Stimulated activated CD4-positive, alpha-beta T cell treated with anti-CD3 and anti-CD28 coated beads, Interleukin-15, amount 100 ng/mL, for 24 hours (primary cell): ENCODE measurements around the gene MICU1.
"Not testable (repeated sequence)": the region's sequence is repeated elsewhere in the genome, so short reads cannot be mapped to it uniquely, and the experiment has no call there.

Experiments used
- DNase-seq: peaks from one replicate; pipeline ENCODE4 v3.0.0-alpha.2; 2020

Gene MICU1

DNA sequence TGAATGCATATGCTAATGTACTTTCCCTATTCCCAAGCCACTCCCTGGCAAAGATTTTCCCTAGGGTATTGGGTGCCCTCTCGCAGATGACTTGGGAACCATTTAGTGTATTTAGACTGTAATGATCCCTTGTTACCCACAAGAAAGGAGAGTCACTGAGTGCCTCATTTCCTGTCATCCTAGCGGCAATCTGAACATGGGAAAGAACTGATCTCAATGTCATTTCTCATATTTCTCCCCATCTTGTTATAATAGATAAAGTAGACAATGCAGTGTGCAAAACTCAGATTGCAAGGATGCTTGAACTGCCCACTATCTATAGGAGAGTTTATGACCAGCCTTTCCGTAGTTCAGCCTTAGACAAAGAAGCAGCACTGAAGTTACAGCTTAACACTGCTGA lies 123.3 kb downstream of the MICU1 start:
- no peak for DNase-seq

DNA sequence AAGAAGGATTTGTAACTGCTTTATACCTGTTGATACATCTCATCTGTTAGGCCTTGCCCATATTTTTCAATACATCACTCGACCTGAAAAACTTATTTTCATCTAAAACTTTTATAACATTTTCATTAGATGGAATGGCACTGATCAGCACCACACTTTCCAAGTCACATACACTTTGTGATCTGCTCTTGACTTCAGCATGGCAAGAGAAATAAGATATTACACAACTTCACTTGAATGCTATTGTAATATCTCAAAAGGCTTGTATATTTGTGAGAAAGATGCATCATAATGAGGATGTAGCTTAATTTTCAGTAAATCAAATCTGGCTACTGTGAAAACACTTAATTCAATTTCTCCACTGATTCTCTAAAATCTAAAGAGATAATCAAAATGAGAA lies 126.2 kb downstream of the MICU1 start:
- no peak for DNase-seq

DNA sequence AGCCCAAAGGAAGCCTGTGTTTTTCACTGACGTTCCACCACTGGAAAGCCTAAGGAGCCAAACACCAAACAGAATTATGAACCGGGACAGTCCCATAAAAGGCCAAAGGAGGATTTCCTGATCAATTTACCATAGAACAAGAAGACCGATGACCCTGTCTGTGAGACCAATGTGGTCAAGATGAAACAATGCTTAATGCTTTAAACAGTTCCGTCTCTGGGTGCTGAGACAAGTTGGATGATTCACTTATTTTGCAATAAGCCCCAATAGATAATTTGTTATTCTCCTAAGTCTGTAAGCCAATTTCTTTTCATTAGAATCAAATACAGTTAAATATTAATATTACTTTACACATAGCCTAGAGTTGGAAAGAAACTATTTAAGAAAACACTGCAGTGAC lies 134.9 kb downstream of the MICU1 start:
- DNase-seq = no peak

GRCh38 chr10:72487521-72487920 lies 138.4 kb downstream of the MICU1 start:
- DNase-seq = no peak

GRCh38 chr10:72487116-72487515 lies 138.8 kb downstream of the MICU1 start:
- DNase-seq = no peak

DNA sequence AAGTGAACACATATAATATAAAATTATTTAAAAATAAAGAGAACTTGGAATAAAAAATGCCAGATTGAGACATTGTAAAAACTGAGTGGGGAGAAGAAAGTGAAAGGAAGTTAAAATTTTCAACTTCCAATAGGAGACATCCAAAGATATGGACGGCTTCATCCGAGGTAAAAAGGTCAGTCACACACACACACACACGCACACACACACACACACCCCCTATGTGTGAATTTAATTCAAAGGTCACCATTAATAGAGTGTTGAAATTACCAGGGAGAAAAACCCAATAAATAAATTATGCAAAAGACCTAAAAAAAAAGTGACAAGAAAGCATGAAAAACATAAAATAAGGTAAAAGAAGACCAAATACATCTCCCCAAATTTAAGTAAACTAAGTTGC lies 140.2 kb downstream of the MICU1 start:
- no peak for DNase-seq

GRCh38 chr10:72484521-72484920 lies 141.4 kb downstream of the MICU1 start:
- no peak for DNase-seq

- DNase-seq = no peak
These were observed 142.4 kb downstream of the MICU1 start for GRCh38 chr10:72483471-72483870.

- DNase-seq = no peak
These were observed 145.0 kb downstream of the MICU1 start for GRCh38 chr10:72480861-72481260.

DNA sequence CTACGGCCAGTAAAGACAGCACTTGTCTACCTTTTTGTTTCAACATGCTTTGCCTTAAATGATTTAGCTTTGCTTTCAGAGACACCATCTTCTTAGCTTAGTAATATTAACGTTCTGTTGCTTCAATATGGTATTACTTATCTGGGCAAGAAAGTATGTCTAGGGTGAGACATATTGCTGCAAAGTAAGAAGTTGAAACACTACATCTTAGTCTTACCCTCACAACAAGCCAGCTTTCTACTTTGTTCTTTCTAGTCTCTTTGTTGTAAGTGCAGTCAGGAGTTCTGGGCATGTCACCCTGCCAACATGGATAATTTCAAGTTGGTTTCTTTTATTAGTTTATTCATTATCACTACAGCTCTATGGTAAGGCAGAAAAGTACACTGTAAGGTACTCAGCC lies 148.4 kb downstream of the MICU1 start:
- no peak for DNase-seq

GRCh38 chr10:72472306-72472705 lies 153.6 kb downstream of the MICU1 start:
- DNase-seq = no peak

DNA sequence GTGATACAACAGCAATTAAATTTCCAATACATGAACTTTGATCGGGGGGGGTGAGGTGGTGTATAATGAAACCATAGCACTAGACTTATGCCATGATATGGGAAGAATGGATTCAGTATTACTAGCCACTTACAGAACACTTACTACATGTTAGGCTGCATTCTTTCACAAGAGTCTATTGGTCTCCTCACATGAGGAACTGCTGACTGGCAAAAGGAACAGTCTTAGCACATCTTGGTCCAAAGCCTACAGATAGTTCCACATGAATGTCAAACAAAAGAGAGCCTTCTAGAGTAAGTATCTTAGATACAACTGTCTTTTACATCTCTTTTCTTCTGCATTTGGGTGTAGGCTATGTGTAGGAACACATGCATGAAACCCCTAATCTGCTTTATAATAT lies 155.2 kb downstream of the MICU1 start:
- no peak for DNase-seq

DNA sequence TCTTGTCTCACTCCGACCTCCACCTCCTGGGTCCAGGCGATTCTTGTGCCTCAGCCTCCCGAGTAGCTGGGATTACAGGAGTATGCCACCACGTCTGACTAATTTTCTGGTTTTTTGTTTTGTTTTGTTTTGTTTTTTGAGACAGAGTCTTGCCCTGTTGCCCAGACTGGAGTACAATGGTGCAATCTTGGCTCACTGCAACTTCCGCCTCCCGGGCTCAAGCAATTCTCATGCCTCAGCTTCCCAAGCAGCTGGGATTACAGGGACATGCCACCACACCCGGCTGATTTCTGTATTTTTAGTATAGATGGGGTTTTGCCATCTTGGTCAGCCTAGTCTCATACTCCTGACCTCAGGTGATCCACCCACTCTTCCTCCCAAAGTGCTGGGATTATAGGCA lies 158.8 kb downstream of the MICU1 start:
- DNase-seq = not testable (repeated sequence)

GRCh38 chr10:72466018-72466417 lies 159.9 kb downstream of the MICU1 start:
- DNase-seq = no peak

DNA sequence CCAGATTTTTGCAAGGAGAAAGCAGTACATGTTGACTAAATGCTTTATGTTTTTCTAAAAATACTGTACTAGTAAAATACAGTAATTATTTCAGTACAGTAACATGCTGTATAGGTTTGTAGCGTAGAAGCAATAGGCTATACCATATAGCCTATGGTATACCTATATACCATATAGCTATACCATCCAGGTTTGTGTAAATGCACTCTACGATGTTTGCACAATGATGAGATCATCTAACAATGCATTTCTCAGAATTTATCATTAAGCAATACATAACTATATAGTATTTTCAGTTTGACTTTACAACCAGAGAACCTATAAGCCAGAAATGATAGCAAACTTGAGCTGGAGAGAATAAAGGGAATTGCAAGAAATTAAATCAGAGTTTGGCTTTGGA lies 161.4 kb downstream of the MICU1 start:
- DNase-seq = no peak

GRCh38 chr10:72462261-72462660 lies 163.6 kb downstream of the MICU1 start:
- no peak for DNase-seq

DNA sequence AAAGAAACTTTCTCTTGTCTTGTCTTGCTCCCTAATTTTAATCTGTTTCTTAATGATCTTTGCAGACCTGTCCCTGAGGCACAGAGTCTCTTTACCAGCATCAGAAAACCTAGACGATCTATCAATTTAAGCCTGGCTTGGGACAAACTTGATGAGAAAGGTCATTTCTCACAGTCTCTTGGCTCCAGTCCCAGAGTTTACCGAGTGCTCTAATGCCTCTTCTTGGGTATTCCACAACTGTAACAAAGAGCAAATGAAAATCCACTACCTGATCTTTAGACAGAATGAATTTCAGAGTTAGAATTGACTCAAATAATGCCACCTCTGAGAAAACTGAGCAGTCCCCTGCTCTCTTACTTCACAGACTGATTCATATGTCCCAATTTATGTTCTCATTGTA lies 164.8 kb downstream of the MICU1 start:
- no peak for DNase-seq

DNA sequence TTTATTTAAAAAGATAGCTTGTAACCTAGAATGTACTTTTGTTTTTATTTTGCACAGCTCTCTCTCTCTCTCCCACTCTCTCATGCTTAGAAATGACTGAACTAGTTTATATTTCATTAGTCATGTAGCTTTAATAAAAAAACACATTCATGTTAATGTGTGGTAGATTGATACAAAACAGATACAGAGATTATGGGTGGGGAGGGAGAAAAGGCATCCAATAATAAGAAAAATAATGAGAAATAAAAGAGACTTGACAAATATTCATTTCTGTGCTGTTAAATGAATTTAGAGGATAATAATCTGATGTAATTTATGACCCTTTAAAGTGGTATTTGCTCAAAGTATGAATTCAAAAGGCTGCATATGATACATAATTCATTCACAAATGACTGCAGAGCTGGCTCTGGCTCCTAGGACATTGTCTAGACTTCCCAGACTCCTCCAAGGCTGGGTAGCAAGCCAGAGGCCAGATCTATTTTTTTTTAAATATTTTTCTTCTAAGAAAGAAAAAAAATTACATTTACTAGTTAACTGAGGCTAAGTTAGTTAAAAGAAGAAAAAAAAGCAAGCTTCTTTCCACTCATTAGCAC lies 165.5 kb downstream of the MICU1 start:
- DNase-seq = no peak

DNA sequence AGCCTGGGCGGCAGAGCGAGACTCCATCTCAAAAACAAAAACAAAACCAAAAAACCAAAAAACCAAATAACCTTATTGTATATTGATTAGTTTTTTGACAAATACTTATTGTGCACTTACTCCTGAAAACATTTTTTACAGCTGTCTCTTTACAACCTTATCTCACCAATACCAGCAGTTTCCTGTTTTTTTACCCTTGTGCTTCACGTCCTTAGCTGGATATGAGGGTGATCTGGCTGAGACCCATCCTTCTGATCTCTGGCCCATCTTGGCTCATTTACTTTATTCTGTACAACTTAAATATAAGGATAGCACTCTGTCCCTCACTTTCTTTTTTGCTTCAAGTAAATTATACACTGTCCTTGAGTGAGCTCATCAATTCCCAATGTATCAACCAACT lies 166.6 kb downstream of the MICU1 start:
- no peak for DNase-seq

GRCh38 chr10:72455889-72456595 lies 169.8 kb downstream of the MICU1 start:
- no peak for DNase-seq

- DNase-seq = no peak
These were observed 175.9 kb downstream of the MICU1 start for GRCh38 chr10:72449941-72450441.

DNA sequence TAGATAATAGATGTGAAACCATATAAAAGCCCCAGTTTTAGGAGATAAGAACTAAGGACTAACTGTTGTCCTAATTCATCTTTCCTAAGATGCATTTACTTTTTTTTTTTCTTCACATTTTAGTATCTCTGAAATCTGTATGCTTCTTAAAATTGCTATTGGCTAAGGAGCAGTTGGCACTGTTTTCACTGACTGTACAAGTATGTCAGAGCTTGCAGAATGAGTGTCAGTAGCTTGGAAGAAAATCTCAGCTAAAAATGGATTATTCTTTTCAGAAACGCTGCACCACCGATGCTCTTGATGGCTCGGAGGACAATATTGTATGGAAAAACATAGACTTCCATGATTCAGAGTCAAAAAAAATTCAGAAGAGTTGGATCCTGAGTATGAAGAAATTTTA lies 180.0 kb downstream of the MICU1 start:
- DNase-seq = no peak

GRCh38 chr10:72442969-72443368 lies 182.9 kb downstream of the MICU1 start:
- DNase-seq = not testable (repeated sequence)

- DNase-seq = no peak
These were observed 190.3 kb downstream of the MICU1 start for GRCh38 chr10:72435570-72435969.

- DNase-seq = not testable (repeated sequence)
These were observed 194.9 kb downstream of the MICU1 start for GRCh38 chr10:72430936-72431335.
